Stomach (tissue), 4 donors: ENCODE results near the gene PTPRG.

Source experiments
- CTCF ChIP-seq, 7 experiments: fragments of 450-650 bp in 4 of 7; fragments of 200-600 bp in 3 of 7; sonication (generic) in 3 of 7; IDR thresholded peaks; one replicate each; pipeline ENCODE4 v1.5.1; 2016 to 2019; ENCODE audit warnings: antibody characterized with exemption in 7 of 7, control low read depth in 2 of 7, mild to moderate bottlenecking in 1 of 7
- EP300 ChIP-seq: sonication (generic); formaldehyde crosslinking; IDR thresholded peaks from one replicate; pipeline ENCODE4 v1.6.1; 2017; ENCODE audit warnings: antibody characterized with exemption
- POLR2A ChIP-seq, 4 donors: fragments of 450-650 bp; IDR thresholded peaks; one replicate each; pipeline ENCODE4 v1.6.1; 2016; ENCODE audit warnings: antibody characterized with exemption in 4 of 4, control low read depth in 2 of 4, mild to moderate bottlenecking in 1 of 4, moderate library complexity in 1 of 4

DNA sequence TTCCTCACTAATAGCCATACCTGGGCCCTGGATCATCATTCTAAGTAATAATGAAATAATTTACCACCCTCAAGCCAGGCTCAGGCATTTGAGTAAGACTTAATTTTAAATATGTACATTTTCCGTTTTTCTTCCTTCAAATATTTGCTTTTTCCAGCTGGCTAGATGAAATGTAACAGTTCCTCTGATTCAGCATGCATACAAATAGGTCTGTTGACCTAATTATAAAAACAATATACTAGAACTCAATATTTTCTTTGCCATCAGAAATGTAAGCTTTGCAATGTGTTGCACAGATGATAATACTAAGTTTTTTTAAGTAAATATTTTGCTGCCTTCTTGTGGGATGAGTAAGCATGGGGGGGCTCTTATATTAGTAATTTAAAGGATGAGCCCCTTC, 720.4 kb downstream of the PTPRG start:
- TF ChIP-seq CTCF (IDR thresholded peaks at IDR 0.05) (no peak), EP300 (no peak), POLR2A (IDR thresholded peaks at IDR 0.05) (no peak)
